OCI-LY7 (cell line): ENCODE results near the gene TUBA1C. TPM values are rescaled to one million over a fixed set of nuclear protein-coding genes. Genes with fewer than 3 reads are reported as not detected.

Experiments used
- BruUV-seq: library from RNA; stranded (reverse); fragments of 400-500 nt; replicated peaks from 2 replicates; lab custom pipeline; 2021; lab: Mats Ljungman, UMichigan
- CTCF ChIA-PET: fragments of 300-600 bp; sonication (Branson Sonifier 250); formaldehyde crosslinking; loops from one replicate; lab custom pipeline; 2022; ENCODE audit warnings: antibody characterized with exemption; ENCODE audit not compliant: unreplicated experiment; lab: Charles Lee
- POLR2A ChIA-PET: fragments of 300-600 bp; sonication (Branson Sonifier 250); formaldehyde crosslinking; loops from one replicate; lab custom pipeline; 2022; ENCODE audit warnings: antibody characterized with exemption; lab: Charles Lee
- DNase-seq: peaks from one replicate; pipeline ENCODE4 v3.0.0-alpha.2; 2015; ENCODE audit warnings: low spot score
- H2AFZ ChIP-seq: fragments of 200-600 bp; sonication (generic), shearing (Covaris generic); 2 replicates; pipeline ENCODE4 v1.6.1; 2014; ENCODE audit warnings: mild to moderate bottlenecking, antibody characterized with exemption, low read length, moderate library complexity
- H3K27ac ChIP-seq: fragments of 200-600 bp; sonication (generic); 2 replicates; pipeline ENCODE4 v1.5.1; 2014; ENCODE audit warnings: mixed run types, low read depth, mild to moderate bottlenecking, moderate library complexity, low read length, inconsistent platforms; ENCODE audit not compliant: poor library complexity, severe bottlenecking
- H3K36me3 ChIP-seq: fragments of 200-600 bp; sonication (generic); 2 replicates; pipeline ENCODE4 v1.6.1; 2014; ENCODE audit warnings: mild to moderate bottlenecking, antibody characterized with exemption, low read length, moderate library complexity, mixed read lengths; ENCODE audit not compliant: insufficient read depth
- H3K4me1 ChIP-seq: fragments of 200-600 bp; sonication (generic); 2 replicates; pipeline ENCODE4 v1.5.1; 2014; ENCODE audit warnings: mild to moderate bottlenecking, low read length; ENCODE audit not compliant: insufficient read depth, poor library complexity, severe bottlenecking
- H3K4me2 ChIP-seq: fragments of 200-600 bp; sonication (generic); 2 replicates; pipeline ENCODE4 v1.6.1; 2014; ENCODE audit warnings: mild to moderate bottlenecking, low read length
- H3K4me3 ChIP-seq: fragments of 200-600 bp; sonication (generic); 2 replicates; pipeline ENCODE4 v1.5.1; 2014; ENCODE audit warnings: mild to moderate bottlenecking, low read depth, low read length; ENCODE audit not compliant: poor library complexity, severe bottlenecking
- H3K79me2 ChIP-seq: fragments of 200-600 bp; sonication (generic); 2 replicates; pipeline ENCODE4 v1.6.1; 2016; ENCODE audit warnings: low read depth, mild to moderate bottlenecking, low read length, moderate library complexity, mixed read lengths; ENCODE audit not compliant: insufficient read depth
- H3K9me2 ChIP-seq: fragments of 200-600 bp; sonication (generic); 2 replicates; pipeline ENCODE4 v1.6.1; 2016; ENCODE audit warnings: mild to moderate bottlenecking, low read length, mixed read lengths; ENCODE audit not compliant: insufficient read depth
- H3K9me3 ChIP-seq: fragments of 200-600 bp; sonication (generic); 2 replicates; pipeline ENCODE4 v1.6.1; 2014; ENCODE audit warnings: mild to moderate bottlenecking, mixed run types, low read length, mixed read lengths
- H4K20me1 ChIP-seq: fragments of 200-600 bp; sonication (generic); 2 replicates; pipeline ENCODE4 v1.6.1; 2014; ENCODE audit warnings: mild to moderate bottlenecking, antibody characterized with exemption, low read length, moderate library complexity, mixed read lengths; ENCODE audit not compliant: insufficient read depth
- EZH2phosphoT487 ChIP-seq: fragments of 200-600 bp; sonication (generic); IDR thresholded peaks from 2 replicates; pipeline ENCODE4 v1.6.1; 2018; ENCODE audit warnings: low read depth, borderline replicate concordance, mild to moderate bottlenecking, mixed run types, antibody characterized with exemption, low read length, moderate library complexity, mixed read lengths
- intact Hi-C: fragments of 100-400 bp; cut with micrococcal nuclease; formaldehyde crosslinking; loops from one replicate; pipeline ENCODE4 v1.10.0; 2022; ENCODE audit not compliant: unreplicated experiment
- total RNA-seq, 2 experiments: library from RNA; depleted of rRNA in 1 of 2; stranded (reverse); fragments of >200 nt in 1 of 2; shearing (Covaris generic) in 1 of 2; gene quantifications; 2 replicates each; pipeline ENCODE4 v1.2.3, GENCODE V29; 2014 to 2022
- TF ChIP-seq, protein P1 (sequence below): fragments of 200-600 bp; sonication (generic); conservative IDR thresholded peaks from 2 replicates; pipeline ENCODE4 v1.5.1; 2014; ENCODE audit warnings: mild to moderate bottlenecking, antibody characterized with exemption, low read length, moderate library complexity, mixed read lengths

Gene TUBA1C
- total RNA-seq, 2 experiments from 2014 or later: 276 to 291 TPM

DNA sequence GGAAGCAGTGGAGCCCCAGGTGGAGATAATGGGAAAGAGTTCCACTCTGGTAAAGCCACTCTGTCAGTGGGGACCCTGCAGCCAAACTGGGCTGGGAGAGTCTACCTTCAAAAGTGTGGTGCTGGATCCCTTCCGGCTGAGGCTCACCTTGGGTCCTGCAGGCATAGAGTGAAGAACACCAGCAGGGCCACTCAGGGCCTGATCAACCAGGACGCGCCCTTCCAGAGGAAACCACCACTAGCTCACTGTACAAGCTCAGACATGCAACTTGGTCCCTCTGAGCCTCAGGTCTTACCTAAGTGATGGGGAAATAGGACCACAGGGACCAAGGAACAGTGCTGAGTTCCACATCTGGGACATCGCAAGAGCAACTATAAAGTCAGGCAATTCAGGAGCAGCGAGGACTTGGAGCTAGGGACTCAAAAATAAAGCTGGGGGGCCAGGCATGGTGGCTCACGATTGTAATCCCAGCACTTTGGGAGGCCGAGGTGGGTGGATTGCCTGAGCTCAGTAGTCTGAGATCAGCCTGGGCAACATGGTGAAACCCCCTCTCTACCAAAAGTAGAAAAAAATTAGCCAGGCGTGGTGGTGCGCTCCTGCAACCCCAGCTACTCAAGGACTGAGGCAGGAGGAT is 24.2 kb downstream of the TUBA1C start:
- ChIA-PET CTCF (interaction anchor here (0.6 to 1.2 kb wide), 3 partner anchors 34 to 215 kb away, joined by 3 to 4 read pairs (median 4); partner anchors contain the start of gene TROAP), POLR2A (interaction anchor here (0.6 to 0.8 kb wide), 2 partner anchors 27 to 34 kb away, joined by 3 read pairs; partner anchors contain the start of gene TROAP)
- Histone ChIP-seq H4K20me1 (no peaks in the 10 kb centered on the region), H3K4me2 (no peak overlapping the region), H3K79me2 (no peaks in the 10 kb centered on the region), H3K9me3 (no peaks in the 10 kb centered on the region), H3K4me3 (no peak overlapping the region), H2AFZ (no peak overlapping the region), H3K36me3 (no peaks in the 10 kb centered on the region), H3K27ac (no peak overlapping the region), H3K9me2 (no peaks in the 10 kb centered on the region), H3K4me1 (no peaks in the 10 kb centered on the region)
- TF ChIP-seq EZH2phosphoT487: no peak
- TF ChIP-seq, protein P1, sequence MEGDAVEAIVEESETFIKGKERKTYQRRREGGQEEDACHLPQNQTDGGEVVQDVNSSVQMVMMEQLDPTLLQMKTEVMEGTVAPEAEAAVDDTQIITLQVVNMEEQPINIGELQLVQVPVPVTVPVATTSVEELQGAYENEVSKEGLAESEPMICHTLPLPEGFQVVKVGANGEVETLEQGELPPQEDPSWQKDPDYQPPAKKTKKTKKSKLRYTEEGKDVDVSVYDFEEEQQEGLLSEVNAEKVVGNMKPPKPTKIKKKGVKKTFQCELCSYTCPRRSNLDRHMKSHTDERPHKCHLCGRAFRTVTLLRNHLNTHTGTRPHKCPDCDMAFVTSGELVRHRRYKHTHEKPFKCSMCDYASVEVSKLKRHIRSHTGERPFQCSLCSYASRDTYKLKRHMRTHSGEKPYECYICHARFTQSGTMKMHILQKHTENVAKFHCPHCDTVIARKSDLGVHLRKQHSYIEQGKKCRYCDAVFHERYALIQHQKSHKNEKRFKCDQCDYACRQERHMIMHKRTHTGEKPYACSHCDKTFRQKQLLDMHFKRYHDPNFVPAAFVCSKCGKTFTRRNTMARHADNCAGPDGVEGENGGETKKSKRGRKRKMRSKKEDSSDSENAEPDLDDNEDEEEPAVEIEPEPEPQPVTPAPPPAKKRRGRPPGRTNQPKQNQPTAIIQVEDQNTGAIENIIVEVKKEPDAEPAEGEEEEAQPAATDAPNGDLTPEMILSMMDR: no peak
- BruUV-seq: no TSS peak
- intact Hi-C loops: loop anchor here (1.0 to 2.0 kb wide), 4 partner anchors 48 to 226 kb away; partner anchors contain the start of gene C1QL4
- no peak for DNase-seq

DNA sequence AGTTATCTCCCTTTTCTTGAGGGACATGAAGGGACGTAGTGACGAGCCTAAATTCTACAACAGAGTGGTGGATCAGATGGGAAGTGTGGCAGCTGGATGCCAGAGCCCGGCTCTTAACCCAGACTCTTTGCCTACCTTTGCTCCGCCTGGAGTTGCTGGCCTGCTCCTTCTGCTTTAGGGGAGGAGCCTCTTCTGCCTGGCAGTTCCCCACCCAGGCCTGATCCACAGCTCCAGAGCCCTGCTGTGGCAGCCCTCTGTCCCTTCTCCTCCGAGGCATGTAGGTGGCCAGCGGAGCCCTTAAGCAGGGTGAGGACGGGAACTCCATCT is 27.8 kb downstream of the TUBA1C start:
- ChIA-PET POLR2A (interaction anchor here (0.9 kb wide), 1 partner anchor 23 kb away, joined by 3 read pairs; no protein-coding TSS in a partner anchor), CTCF (no interaction called here)
- Histone ChIP-seq H3K9me3 (no peaks in the 10 kb centered on the region), H3K9me2 (no peaks in the 10 kb centered on the region), H3K36me3 (no peaks in the 10 kb centered on the region), H3K4me1 (peaks cover 8% of the 10 kb centered on the region), H4K20me1 (no peaks in the 10 kb centered on the region), H3K79me2 (no peaks in the 10 kb centered on the region), H3K4me3 (no peak overlapping the region), H3K4me2 (no peak overlapping the region), H3K27ac (no peak overlapping the region), H2AFZ (no peak overlapping the region)
- BruUV-seq: no TSS peak
- no peak for DNase-seq
- intact Hi-C loops: no loop called here
- TF ChIP-seq, protein P1: no peak
- no peak for TF ChIP-seq EZH2phosphoT487
